Stimulated activated CD8-positive, alpha-beta memory T cell treated with anti-CD3 and anti-CD28 coated beads, Interleukin-12 subunit alpha, Interleukin-12 subunit beta, amount 100 ng/mL, for 24 hours (primary cell): ENCODE measurements around the gene UBASH3B.
A peak's percentile ranks its signal among the peaks of the same experiment; 100 is the strongest.

Experiments used
- DNase-seq: peaks from one replicate; pipeline ENCODE4 v3.0.0-alpha.2; 2020; ENCODE audit errors: extremely low read depth

Gene UBASH3B

DNA sequence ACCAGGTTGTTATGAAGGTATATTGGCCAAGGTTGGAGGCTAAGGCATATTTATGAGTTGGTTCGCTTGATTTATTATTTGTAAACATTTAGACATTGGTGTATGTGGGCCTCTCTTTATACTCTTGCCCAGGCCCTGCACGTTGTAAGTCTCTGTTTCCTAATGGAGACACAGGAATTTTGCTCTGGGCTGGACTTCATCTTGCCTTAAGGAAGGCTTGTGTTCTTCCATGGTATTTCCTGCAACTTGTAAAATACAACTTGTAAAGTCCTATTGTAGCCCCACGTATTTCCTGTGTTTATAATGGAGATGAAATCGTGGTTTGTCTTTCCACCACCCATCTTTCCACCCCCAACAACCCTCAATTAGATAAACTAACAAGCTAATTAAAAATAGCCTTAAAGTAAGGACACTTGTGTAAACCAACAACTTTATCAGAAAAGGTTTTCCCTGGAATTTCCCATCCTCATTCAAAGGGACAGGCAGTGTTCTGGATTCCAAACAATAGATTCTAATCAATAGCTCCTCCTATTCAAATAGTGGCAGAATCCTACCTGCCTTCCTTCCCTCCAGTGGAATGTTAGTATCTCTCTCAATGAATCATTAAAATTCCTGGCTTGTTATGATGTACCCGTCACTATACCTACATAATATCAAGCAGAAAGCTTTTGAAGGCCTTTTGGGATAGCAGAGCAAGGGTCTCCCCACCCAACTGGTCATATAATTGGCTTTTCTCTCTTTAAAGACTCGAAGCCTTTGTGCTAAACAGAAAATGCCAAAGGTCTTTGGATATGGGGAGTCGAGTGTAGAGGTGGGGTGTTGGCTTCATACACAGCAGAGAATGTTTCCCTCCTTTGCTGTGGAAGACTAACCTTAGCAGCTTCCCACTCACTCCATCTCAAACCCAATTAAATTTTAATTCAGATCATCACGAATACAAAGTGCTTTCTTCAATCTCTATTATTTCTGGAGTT is 77.1 kb downstream of the UBASH3B start:
- no peak for DNase-seq

DNA sequence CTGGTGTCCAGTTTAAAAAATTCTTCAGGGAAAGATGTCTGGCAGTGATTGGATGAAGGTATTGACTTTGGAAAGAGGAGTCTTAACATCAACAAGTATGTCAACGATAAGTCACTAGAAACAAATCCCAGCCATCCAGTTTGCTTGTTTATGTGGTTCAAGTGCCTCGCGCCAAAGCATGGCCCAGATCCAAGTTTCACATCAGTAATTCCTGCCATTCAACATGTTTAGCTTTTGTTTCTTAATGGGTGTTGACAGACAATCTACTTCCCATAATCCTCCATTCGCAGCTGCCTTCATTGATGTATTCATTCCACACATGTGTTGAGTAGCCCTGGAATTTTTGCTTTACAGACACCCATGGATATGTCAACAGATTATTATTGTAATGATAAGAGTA is 77.8 kb downstream of the UBASH3B start:
- no peak for DNase-seq

DNA sequence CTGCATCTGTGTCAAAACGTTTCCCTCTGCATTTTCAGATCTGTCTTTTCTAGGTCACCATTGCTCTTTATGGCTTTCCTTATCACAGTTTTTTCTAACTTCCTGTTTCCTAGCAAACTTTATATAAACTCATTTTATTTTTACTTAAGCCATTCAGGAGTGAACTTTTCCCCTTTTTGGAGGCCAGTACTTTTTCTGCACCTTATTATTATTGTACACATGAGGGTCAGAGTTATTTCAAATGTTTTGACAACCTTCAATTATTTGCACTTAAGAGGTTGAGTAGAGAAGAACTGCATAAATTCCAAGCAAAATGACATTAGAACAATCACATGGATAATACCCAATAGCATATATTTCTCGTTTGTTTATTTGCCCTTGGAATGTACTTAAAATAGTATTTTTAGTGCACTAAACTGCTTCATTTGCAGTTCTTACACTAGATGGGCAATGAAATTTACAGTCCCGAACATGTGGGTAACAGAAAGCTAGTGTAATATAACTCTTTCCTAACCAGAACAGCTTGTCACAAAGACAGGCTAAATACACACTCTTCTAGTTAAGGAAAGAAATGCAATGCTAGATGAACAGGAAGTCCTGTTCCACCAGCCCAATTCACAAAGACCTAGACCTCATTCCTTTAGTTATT is 79.5 kb downstream of the UBASH3B start:
- no peak for DNase-seq

DNA sequence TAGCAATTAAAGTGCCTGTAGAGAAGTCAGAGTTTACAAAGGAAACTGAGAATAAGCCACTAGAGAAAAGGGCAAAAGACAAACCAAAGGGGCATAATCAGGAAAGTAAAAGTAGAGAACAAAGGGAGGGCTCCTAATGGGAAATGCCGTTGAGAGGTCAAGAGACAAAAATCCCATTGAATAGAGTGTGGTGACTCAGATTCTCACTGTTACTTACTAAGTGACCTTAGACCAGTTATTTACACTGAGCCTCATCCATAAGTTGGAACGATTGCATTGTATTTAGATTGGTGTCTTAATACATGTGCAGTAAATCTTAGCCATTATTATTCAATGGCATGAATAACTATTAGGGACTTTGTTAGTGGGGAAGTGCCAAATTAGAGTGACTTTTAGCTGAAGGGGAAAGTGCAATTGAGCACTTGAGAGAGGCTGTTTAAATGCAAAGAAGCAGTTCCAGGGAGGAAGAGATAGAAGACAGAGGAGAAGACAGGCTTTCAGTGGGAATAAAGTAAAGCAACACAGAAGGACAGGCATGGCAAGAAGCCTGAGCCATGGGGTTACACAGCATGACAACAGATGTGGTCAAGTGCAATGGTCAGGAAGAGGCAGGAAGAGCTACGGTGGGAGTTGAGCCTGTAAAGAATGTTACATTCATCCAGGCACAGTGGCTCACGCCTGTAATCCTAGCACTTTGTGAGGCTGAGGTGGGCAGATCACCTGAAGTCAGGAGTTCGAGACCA is 82.6 kb downstream of the UBASH3B start:
- no peak for DNase-seq

DNA sequence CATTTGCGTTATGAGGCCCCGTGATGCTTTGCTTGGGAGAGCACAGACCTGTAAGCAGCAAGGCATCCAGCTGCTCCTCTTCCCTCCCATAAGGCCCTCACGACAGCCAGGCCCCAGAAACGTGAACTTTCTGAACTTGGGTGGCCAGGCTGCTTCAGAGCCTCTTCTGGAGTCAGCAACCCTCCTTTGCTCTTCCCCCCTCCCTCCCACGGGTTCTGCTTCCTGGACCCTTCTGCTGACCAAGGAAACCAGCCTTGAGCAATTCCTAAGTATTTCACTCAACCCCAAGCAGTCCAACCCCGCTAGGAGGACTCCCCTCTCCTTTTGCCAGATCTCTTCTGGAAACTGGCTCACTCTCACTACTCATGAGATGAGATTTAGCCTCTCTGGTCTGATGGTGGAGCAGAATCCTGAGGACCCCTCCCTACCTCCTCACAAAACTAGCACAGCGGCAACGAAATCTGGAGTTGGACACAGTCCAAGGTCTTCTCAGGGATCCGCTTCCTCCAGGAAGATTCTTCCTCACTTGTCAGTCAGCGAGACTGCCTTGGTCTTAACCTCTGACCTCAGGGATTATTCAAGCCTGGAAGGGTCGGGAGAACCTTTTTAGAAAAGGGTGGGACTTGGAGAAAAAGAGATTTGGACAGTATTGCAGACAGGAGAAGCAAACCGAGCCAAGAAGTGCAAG is 86.2 kb downstream of the UBASH3B start:
- DNase-seq: no peak

DNA sequence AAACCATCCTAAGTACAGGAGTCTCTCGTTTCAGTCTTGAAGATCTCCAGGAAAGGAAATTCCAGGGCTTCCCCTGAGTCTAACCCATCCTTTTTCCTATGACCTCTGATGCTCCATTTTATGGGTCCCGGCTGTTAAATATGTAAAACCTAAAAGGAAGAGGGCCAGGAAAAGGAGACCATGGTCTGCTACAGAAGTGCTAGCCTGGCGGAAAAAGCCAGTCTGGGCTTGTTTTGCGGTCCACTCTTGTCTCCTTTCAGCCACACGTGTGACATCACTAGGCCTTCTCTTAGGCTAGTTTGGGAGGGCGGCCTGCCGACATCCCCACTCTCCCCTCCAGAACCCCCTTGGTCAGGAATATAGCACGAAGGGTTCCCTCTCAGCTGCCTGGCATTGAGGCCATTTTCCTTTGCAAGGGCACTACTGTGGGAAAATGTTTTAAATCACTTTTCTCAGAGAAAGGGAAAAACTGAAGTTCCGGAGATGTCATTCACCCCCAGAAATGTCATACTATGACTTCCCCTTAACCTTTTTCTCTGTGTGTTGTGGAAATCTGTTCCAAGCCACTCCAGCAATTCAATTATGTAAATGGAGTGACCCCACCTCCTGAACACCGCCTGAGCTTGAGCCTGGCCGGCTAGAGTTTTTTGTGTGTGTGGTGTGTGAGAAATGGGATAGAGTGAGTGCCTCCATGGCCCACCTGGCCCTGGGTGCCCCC is 86.9 kb downstream of the UBASH3B start:
- no peak for DNase-seq

DNA sequence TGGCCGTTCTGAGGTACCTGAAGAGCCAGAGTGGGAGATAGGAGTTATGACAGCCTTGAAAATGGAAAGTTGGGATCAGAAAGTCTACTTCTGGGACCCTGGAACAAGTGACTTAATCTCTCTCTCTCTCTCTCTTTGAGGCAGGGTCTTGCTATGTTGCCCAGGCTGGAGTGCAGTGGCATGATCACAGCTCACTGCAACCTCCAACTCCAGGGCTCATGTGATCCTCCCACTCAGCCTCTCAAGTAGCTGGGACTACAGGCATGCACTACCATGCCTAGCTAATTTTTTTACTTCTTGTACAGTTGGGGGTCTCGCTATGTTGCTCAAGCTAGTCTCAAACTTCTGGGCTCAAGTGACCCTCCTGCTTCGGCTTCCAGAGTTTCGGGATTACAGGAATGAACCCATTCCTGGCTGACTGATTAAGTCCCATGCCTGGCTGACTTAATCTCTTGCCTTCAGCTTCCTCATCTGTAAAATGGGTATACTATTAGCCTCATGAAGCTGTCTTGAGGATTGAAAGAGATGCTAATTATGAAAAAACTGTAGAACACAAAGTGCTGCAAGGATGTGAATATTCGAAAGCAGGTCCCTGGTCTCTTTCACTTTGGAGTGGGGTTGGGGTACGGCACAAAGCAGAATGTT is 87.7 kb downstream of the UBASH3B start:
- DNase-seq: no peak

DNA sequence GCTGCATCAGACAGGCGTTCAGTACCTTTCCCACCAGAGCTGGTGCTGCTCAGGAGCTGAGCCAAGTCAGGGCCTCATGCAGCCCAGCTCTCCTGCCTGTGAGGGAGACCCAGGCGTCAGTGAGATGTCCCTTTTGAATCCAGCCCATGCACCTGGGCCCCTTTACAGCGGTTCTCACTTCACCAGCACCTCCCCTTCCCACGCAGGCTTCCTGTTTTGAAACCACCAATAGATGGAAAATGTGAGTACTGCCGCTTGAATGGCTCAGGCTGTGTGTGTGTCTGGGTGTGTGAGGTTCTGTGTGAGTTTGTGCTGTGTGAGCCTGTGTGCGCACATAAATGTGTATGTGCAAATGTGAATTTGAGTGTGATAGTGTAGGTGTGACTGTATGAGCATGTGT is 88.4 kb downstream of the UBASH3B start:
- peak; percentile 58 for DNase-seq

DNA sequence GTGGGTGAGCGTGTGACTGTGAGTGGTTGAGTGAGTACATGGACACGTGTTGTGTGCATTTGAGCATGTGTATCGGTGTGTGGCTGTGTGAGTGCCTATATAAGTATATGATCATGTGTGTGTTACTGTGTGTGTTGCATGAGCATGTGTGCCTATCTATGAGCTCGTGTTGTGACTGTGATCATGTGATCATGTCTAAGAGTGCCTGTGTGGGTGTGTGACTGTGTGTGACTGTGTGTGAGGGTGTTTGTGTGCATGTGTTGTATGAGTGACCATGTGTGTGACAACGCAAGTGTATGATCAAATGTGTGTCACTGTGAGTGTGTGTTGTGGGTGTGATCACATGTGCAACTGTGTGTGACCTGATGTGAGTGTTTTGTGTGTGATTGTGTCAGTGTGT is 88.8 kb downstream of the UBASH3B start:
- no peak for DNase-seq

DNA sequence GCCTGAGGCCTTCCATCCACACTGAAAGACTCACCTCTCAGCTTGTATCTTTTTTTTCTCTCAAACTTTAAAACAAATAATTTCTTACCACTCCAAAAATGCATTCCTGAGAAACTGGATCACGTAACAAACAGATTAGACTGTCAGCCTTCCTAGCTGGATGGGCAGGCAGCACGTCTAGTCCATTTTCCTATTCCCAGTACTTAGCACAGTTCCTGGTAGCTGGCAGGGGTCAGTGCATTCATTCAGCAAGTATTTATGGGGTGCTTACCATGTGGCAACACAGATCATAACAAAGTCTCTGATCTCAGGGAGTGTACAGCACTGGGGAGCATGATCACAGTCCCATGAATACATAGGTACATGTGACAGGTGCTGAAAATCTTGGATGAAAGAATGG is 89.6 kb downstream of the UBASH3B start:
- no peak for DNase-seq

DNA sequence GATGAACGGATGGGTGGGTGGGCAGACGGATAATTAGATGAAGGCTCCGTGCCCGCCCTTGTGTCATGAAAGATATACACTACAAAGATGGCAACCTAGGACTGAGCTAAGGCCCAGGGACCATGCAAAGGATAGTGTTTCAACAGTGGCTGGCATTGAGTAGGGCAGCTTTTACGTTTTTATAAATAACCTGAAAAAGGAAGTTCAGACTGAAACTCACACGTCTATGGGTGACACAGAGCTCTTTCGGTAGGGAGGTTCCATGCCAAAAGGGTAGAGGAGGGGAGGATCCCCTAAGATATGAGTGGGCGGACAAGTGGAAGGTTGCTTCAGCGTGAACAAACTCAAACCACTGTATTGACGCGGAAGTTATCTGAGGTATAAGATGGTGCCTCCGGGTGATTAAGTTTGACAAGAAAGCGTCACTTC is 90.5 kb downstream of the UBASH3B start:
- peak; percentile 31 for DNase-seq

DNA sequence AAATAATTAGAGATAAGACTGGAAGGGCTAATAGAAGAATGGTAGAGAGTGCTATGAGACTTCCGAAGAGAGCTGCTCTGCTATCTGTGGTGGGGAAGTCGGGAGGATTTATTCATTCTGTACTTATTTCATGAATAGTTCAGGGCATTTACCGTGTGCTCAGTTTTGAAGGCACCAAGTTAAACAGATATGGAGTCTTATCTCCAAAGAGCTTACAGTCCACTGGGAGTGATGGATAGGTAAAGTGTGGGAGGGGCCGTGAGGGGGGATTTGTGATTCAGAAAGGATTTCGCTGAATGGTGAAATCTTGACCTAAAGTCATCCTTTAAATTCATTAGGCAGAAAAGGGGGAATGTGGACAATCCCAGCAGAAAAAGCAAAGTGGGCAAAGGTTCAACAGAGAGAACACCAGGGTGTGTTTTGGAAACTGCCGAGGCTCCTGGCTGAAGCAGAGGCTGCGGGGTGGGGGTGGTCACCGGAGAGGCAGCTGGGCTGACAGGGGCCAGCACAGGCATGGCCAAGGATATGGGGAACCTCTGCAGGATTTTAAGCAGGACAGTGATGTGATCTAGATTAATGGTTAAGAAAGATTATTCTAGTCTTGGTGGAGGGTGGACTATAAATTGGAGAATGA is 91.2 kb downstream of the UBASH3B start:
- DNase-seq: no peak

DNA sequence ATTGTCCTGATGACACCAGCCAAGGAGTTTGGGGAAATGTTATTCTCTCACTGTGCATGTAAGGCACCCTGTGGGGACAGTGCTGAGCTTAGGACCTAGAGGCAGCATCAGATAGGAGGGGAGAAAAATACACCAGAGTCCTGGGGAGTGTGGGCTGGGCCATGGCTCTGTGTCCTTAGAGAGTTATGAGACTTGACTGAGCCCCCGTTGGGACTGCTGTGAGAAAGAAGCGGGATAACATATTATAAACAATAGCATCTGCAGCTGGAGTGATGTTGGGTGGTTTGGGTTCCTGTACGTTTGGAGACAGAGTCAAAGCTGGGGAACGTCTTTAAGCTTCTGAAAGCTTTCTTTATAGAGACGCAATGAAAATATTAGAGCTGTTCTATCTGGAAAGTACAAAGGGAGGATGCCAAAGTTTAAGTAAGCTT is 91.8 kb downstream of the UBASH3B start:
- DNase-seq: no peak

DNA sequence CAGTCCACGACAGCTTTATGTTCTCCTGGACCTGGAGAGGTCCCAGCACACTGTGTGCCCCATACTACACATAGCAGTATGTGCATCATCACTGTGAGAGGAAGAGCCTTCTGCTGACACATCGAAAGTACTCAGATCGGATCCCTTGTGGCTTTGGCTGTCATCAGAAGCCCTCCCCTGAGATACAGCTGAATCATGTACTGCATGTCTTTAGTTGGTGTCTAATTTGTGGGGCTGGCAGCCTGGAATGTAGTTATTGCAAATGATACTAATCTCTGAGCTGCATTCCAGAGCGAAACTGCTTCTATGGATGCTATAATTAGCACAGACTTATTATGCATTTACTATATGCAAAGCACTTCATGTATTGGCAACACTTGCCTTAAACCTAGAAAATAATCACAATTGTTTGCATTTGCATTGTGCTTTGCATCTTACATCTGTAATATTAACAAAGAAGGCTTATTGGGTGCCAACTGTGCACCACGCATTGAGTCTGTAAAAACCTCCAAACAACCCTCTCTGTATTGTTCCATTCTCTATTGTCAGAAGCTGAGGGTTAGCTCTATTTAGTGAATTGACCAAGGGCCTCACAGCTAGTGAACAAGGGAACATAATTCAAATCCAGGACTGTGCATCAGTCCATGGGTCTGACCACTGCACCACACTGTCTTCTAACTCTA is 93.6 kb downstream of the UBASH3B start:
- no peak for DNase-seq

DNA sequence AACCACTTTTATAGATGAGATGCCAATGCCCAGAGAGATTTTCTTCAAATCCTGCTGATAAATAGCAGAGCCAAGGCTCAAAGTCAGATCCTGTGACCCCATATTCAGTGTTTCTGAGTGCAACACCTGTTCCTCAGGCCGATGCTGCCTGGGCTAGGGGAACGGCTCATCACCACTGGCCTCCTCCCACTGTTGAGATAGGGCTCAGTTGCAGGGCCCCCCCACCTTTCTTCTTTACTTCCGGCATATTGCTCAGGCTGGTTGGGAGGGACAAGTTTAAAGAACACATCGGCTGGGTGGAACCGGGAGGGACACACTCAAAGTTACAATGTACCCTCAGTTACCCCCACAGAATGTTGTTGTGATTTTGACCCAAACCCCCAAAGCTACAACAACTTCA is 94.5 kb downstream of the UBASH3B start:
- no peak for DNase-seq

DNA sequence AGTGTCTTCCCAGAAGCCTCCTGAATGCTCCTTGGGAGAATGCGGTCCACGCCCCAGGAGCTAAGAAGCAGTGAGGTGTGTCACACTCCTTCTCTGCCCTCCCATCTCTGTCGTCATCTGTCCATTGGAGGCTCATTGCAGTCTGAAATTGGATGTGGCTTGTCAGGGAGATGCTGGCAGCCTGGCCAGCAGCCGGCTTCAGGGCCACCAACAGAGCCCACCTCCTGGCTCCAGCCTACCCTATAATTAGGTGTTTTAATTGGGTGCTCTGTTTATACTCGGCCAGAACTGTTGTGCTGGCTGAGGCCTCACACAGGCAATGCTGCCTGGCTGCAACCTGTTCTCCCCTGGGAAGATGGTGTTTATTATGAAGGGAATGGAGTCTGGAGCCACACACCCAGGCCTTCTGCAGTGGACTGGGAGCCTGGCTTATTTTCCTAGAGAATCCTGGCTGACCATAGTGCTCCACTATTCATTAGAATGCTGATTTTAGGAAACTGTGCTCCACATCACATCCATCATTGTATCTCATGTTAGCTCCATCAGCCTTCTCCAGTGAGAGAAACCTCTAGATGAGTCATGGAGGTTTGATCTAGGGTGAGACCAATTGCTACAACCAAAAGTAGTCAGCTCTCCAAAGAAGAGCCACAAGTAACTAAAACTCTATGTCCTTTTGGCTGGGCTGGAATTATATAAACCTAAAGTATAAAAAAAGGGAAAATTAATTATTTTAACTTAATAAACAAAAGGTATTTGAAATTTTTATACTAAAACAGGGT is 96.0 kb downstream of the UBASH3B start:
- DNase-seq: no peak

DNA sequence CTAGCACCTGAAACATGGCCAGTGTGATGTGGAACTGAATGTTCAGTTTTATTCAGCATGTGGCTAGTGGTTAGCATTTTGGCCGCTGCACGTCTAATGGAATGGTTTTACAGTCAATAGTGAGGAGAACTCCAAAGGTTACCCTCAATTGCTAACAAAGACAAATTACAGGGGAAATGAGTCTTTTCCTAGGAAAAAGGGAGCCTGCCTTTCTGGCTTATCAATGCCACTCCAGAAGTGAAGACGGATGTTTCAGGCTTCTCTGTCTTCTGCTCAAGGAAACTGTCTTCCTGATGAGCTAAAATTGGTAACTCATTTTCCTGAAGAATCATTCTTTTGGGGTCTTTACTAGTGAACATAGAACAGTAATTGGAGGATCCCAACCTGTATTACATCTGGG is 98.5 kb downstream of the UBASH3B start:
- DNase-seq: no peak

DNA sequence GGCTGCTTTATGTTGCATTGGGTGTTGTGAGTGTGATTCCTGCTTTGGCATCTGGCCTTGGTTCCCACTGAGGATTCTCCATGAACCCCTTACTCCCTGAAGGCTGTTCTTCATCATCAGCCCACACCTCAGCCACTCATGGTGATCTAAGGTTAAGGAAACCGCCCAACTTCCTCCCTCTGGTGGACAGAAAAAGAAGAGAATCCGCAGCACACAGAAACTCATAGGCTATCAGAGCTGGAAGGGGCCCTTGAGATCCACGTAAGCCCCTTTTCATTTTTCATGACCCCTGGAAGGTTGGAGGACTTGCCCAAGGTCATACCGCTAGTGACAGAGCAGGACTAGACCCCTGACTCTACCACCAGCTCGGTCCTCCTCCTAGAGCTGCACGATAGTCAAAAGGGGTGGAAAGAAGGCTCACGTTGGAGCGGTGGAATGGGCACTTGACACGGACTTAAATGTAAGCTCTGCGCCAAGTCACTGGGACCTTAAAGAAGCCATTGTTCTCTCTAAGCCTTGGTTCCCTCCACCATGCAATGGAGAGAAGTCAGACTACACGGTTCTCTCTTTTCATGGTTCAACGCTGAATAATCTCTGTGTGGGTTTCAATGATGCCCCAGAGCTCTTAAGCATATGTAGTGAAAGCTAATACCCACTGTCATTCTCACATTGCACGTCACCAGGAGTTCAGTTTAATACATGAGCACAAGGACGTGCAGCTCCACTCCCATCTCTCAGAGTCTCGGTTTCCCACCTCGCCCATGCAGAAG is 99.2 kb downstream of the UBASH3B start:
- DNase-seq: no peak
